ENCODE measurements around the gene CERS4. TPM values are rescaled to one million over a fixed set of nuclear protein-coding genes. Genes with fewer than 3 reads are reported as not detected.

Gene CERS4
- total and polyA plus RNA-seq, 10 of the 15 experiments (the other 5 are each of a cell fraction or from before 2014, with no cell fraction given): 0.34 to 62.1 (median 20.7) TPM

DNA sequence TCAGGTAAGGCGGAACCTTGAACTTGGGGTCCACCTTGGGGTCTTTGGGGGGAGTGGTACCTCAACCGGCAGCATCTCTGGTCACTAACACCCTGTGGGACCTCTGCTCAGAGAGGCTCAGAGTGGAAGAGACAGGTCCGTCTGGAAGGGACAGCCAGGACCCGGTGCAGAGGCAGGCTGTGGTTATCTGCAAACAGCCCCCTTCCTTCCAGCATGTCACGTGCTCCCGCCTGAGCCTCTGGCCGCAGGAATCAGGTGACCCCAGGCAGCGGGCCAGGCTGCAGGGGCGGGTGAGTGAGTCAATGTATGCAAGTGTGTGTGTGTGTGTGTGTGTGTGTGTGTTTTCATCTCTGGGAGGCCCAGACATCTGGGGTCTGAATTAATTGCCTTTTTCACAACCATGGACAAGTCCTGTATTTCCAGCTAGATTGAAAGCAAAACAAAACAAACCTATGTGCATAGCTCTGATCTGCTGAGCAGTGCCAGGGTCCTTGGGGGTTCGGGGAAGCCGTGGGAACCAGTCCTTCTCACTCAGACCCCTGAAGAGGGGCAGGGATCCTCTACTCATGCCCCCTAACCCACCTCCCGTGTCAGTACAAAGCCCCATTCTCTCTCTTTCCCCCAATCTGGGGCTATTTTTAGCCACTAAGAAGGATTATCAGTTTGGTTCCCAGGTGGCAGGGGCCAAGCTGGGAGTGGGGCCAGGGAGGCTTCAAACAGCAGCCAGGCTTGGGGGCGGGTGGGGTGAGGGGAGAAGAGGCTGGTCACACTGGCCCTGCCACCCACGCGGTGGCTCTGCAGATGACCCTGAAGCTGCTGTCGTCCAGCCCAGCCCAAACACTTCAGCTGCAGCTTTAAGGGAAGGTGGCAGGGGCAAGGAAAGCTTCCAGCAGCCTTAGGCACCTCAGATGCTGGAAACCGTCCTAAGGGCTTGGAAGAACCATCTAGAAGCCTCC lies 31.4 kb downstream of the CERS4 start (continued):
- TF ChIP-seq, protein P1, sequence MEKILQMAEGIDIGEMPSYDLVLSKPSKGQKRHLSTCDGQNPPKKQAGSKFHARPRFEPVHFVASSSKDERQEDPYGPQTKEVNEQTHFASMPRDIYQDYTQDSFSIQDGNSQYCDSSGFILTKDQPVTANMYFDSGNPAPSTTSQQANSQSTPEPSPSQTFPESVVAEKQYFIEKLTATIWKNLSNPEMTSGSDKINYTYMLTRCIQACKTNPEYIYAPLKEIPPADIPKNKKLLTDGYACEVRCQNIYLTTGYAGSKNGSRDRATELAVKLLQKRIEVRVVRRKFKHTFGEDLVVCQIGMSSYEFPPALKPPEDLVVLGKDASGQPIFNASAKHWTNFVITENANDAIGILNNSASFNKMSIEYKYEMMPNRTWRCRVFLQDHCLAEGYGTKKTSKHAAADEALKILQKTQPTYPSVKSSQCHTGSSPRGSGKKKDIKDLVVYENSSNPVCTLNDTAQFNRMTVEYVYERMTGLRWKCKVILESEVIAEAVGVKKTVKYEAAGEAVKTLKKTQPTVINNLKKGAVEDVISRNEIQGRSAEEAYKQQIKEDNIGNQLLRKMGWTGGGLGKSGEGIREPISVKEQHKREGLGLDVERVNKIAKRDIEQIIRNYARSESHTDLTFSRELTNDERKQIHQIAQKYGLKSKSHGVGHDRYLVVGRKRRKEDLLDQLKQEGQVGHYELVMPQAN (conservative IDR thresholded peaks at IDR 0.05): no peak
- TF ChIP-seq CHD2 (IDR thresholded peaks at IDR 0.05; ENCODE audit: borderline replicate concordance, low read depth, low read length) (0 out of 2 replicates have a peak, but pooled peaks have one; percentile 30), TCF3 (IDR thresholded peaks at IDR 0.05; ENCODE audit: borderline replicate concordance, insufficient read depth, low read depth, low read length) (0 out of 2 replicates have a peak, but pooled peaks have one; percentile 16), WRNIP1 (IDR thresholded peaks at IDR 0.05; ENCODE audit: borderline replicate concordance, low read depth, low read length) (no peak)
- TF ChIP-seq, protein P2, sequence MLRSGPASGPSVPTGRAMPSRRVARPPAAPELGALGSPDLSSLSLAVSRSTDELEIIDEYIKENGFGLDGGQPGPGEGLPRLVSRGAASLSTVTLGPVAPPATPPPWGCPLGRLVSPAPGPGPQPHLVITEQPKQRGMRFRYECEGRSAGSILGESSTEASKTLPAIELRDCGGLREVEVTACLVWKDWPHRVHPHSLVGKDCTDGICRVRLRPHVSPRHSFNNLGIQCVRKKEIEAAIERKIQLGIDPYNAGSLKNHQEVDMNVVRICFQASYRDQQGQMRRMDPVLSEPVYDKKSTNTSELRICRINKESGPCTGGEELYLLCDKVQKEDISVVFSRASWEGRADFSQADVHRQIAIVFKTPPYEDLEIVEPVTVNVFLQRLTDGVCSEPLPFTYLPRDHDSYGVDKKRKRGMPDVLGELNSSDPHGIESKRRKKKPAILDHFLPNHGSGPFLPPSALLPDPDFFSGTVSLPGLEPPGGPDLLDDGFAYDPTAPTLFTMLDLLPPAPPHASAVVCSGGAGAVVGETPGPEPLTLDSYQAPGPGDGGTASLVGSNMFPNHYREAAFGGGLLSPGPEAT (IDR thresholded peaks at IDR 0.05; ENCODE audit: low read depth): 0 out of 2 replicates have a peak, but pooled peaks have one; percentile 63

DNA sequence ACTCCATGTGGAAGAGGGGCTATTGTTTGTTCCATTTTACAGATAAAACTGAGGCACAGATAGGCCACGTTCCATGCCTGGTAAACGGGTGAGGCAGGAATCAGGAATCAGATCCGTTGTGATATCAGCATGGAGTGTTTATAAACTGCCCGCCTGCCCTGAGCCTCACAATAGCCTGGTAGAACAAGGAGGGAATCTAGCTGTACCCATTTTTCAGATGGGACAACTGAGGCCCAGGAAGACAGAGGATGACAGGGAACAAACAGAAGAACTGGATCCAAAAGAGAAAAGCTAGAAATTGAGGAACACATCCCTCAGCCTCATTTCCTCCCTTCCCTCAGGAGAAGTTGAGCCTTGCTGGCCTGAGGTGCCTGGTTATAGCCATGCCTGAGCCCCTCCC lies 32.5 kb downstream of the CERS4 start:
- ChIA-PET RAD21 (ENCODE audit: unreplicated experiment) (interaction anchor here (1.2 to 1.7 kb wide), 2 partner anchors 31 to 48 kb away, joined by 5 to 7 read pairs; no protein-coding TSS in a partner anchor), CTCF (interaction anchor here (1.8 kb wide), 1 partner anchor 83 kb away, joined by 6 read pairs; no protein-coding TSS in a partner anchor), POLR2A (interaction anchor here (0.7 to 1.2 kb wide), 3 partner anchors 21 to 77 kb away, joined by 3 to 4 read pairs (median 3); no protein-coding TSS in a partner anchor), SMC1A (ENCODE audit: uncharacterized antibody, unreplicated experiment) (interaction anchor here (1.0 to 3.4 kb wide), 4 partner anchors 11 to 76 kb away, joined by 3 to 11 read pairs (median 5); no protein-coding TSS in a partner anchor)
- Histone ChIP-seq H2AFZ (ENCODE audit: control insufficient read depth, low read depth, low read length) (no peak overlapping the region), H3K79me2 (ENCODE audit: control insufficient read depth, insufficient read depth, low read length) (no peaks in the 10 kb centered on the region; the same call in 1 of the 2 replicates), H3K27me3 (replicated peaks in 1 of 2; ENCODE audit: control insufficient read depth in 2 of 2, insufficient read depth in 2 of 2, low read length in 1 of 2) (no peaks in the 10 kb centered on the region), H3K4me2 (ENCODE audit: control insufficient read depth, insufficient read depth) (no peak overlapping the region), H3K27ac (ENCODE audit: control insufficient read depth, insufficient read depth) (no peak overlapping the region), H3K9me3 (replicated peaks; ENCODE audit: control insufficient read depth, insufficient read depth, low read length) (peaks cover 23% of the 10 kb centered on the region), H3K9ac (ENCODE audit: control insufficient read depth, insufficient read depth, low read length) (no peak overlapping the region), H3K4me3 (no peak overlapping the region), H3K4me1 (ENCODE audit: control insufficient read depth, insufficient read depth, low read length) (peaks cover 13% of the 10 kb centered on the region), H3K36me3 (ENCODE audit: control insufficient read depth in 2 of 2, insufficient read depth in 2 of 2, low read length in 1 of 2) (peaks cover 3 to 4% of the 10 kb centered on the region in 2 experiments), H4K20me1 (ENCODE audit: control insufficient read depth, insufficient read depth) (no peaks in the 10 kb centered on the region)
- in situ Hi-C loops (cut with MboI): no loop called here
- intact Hi-C loops (cut with micrococcal nuclease; ENCODE audit: unreplicated experiment): no loop called here
- TF ChIP-seq MXI1 (IDR thresholded peaks at IDR 0.05; ENCODE audit: low read depth, low read length): no peak
- TF ChIP-seq TCF3 (IDR thresholded peaks at IDR 0.05; ENCODE audit: borderline replicate concordance, insufficient read depth, low read depth, low read length): no peak
- TF ChIP-seq SMC3 (IDR thresholded peaks at IDR 0.05; ENCODE audit: borderline replicate concordance, low read length): no peak
- no peak for TF ChIP-seq IKZF1 (conservative IDR thresholded peaks at IDR 0.05)
- no peak for TF ChIP-seq IRF4 (IDR thresholded peaks at IDR 0.05; ENCODE audit: low read depth, low read length)
- TF ChIP-seq NFYA (IDR thresholded peaks at IDR 0.05; ENCODE audit: borderline replicate concordance, low read depth, low read length): no peak
- no peak for TF ChIP-seq CBFB (IDR thresholded peaks at IDR 0.05; ENCODE audit: low read depth)
- no TSS peak for BruUV-seq (replicated peaks)
- FAIRE-seq (no peak), DNase-seq (ENCODE audit: low read depth, low spot score) (no peak), ATAC-seq (no peak)
- 90% methylated on average over 4 of the region's 4 CpGs for WGBS (ENCODE audit: insufficient coverage, insufficient replicate concordance, low lambda C conversion rate, missing lambda C conversion rate)
